ENCODE measurements around the gene IFNW1.
"Not testable (repeated sequence)": the region's sequence is repeated elsewhere in the genome, so short reads cannot be mapped to it uniquely, and the experiment has no call there.

- TF ChIP-seq CTCF (IDR thresholded peaks at IDR 0.05; ENCODE audit: low read depth, low read length, poor library complexity, severe bottlenecking); EZH2phosphoT487 (IDR thresholded peaks at IDR 0.05; ENCODE audit: borderline replicate concordance, low read length): not testable (repeated sequence)
Measured at GRCh38 chr9:21187487-21187886, 45.9 kb upstream of the IFNW1 start, which contains the start of gene IFNA4.
